Heart left ventricle (tissue), 16 donors: Measurements from ENCODE around the gene MYL9. TPM values are rescaled to one million over a fixed set of nuclear protein-coding genes. Genes with fewer than 3 reads are reported as not detected.
A peak's percentile ranks its signal among the peaks of the same experiment; 100 is the strongest.

ENCODE experiments used
- ATAC-seq, 4 donors: fragments of 200-7000 bp; cut with Tn5 transposase; one replicate each; pipeline ENCODE4 v1.9.1; 2020 to 2022; ENCODE audit warnings: moderate library complexity in 4 of 4, mild to moderate bottlenecking in 3 of 4, moderate number of reproducible peaks in 1 of 4
- DNase-seq, 5 donors: peaks; one replicate each; pipeline ENCODE4 v3.0.0-alpha.2; 2020
- H3K27ac ChIP-seq, 12 donors: fragments of 200-600 bp; sonication (generic) in 4 of 12; one replicate each; pipeline versions ENCODE4 v1.5.0 to v1.8.0; 2016 to 2022; ENCODE audit warnings: mild to moderate bottlenecking in 2 of 12
- H3K27me3 ChIP-seq, 9 donors: fragments of 200-600 bp; sonication (generic) in 2 of 9; one replicate each; pipeline versions ENCODE4 v1.5.1 to v1.8.0; 2016 to 2022; ENCODE audit warnings: mild to moderate bottlenecking in 3 of 9
- H3K36me3 ChIP-seq, 9 donors: fragments of 200-600 bp; sonication (generic) in 2 of 9; one replicate each; pipeline versions ENCODE4 v1.5.0 to v1.8.0; 2018 to 2022; ENCODE audit warnings: mild to moderate bottlenecking in 2 of 9
- H3K4me1 ChIP-seq, 12 donors: fragments of 200-600 bp; sonication (generic) in 4 of 12; one replicate each; pipeline versions ENCODE4 v1.5.0 to v1.8.0; 2016 to 2022; ENCODE audit warnings: mild to moderate bottlenecking in 3 of 12
- H3K4me3 ChIP-seq, 12 donors: fragments of 200-600 bp; sonication (generic) in 4 of 12; one replicate each; pipeline versions ENCODE4 v1.5.0 to v1.8.0; 2017 to 2022; ENCODE audit warnings: mild to moderate bottlenecking in 9 of 12, moderate library complexity in 4 of 12
- H3K9me3 ChIP-seq, 12 donors: fragments of 200-600 bp; sonication (generic) in 4 of 12; one replicate each; pipeline versions ENCODE4 v1.5.0 to v1.8.0; 2016 to 2022; ENCODE audit warnings: mild to moderate bottlenecking in 1 of 12
- POLR2A ChIP-seq, 2 donors: fragments of 450-650 bp; IDR thresholded peaks; one replicate each; pipeline ENCODE4 v1.6.1; 2017; ENCODE audit warnings: antibody characterized with exemption in 2 of 2, mild to moderate bottlenecking in 2 of 2, moderate library complexity in 2 of 2
- whole genome bisulfite sequencing, 4 donors: extraction: QIAGEN DNeasy Blood & Tissue Kit in 2 of 4; methylation state at CpG; one replicate each; pipeline versions ENCODE4 v1.1.5 to v1.1.7; 2013 to 2018; 5-methylcytosine and 5-hydroxymethylcytosine counted together
- intact Hi-C, 10 donors: fragments of 100-400 bp; cut with DNase I; formaldehyde crosslinking; loops; one replicate each; pipeline versions ENCODE4 v1.11.1 to v1.14.2; 2022
- polyA plus RNA-seq, 2 donors: library from polyadenylated mRNA; stranded (reverse); fragments of 200-250 nt; gene quantifications; one replicate each; pipeline ENCODE4 v1.2.3, GENCODE V29; 2013
- total RNA-seq, 9 donors: library from RNA; depleted of rRNA in 2 of 9; stranded (reverse); fragments of >200 nt in 2 of 9; fragmentation: NEBNext Ultra II Directional in 3 of 9; extraction: Animal tissue kit (Norgen Biotek cat#: 25700) in 3 of 9; gene quantifications; one replicate each; pipeline versions ENCODE4 v1.1.0 to v1.2.4, GENCODE V29; 2016 to 2023
- TF ChIP-seq, protein P1 (sequence below), 12 donors: fragments of 200-600 bp; sonication (generic) in 4 of 12; IDR thresholded peaks; one replicate each; pipeline versions ENCODE4 v1.5.0 to v1.8.0; 2018 to 2022; ENCODE audit warnings: antibody characterized with exemption in 12 of 12, mild to moderate bottlenecking in 5 of 12
- donor health status: ischemic (EF 13 %, LVEDD 7.1; RV severe dilation, severe dysfunction).
- donor health status: healthy with polysubstance abuse.
- donor health status: DM: no; HTN: yes; CAD: no.
- donor health status: DM: no; HTN: no; CAD: no.
- donor health status: ischemic (EF 25% LVEDD 6.9; RV normal size, moderate dysfunction).
- donor health status: ischemic (EF 25% LVEDD 5.7; RV mildly dilated, moderate dysfunction).
- donor health status: healthy.
- donor health status: DM: yes; HTN: yes; CAD: no.
- donor health status: ischemic (EF 35%, LVEDD 5.7; RV mildly dilated, moderate dysfunction).
- donor health status: nonischemic (EF 11% LVEDD 7.7; RV severe dilation, severe dysfunction).
- donor health status: DM: yes; HTN: yes; CAD: no.
- donor health status: PGD.
- donor health status: ischemic (EF 29% LVEDD 5.4; RV normal size, mild dysfunction).
- donor health status: nonischemic (EF 23%, LVEDD 6.1; RV moderate dilation, normal function).

MYL9 gene
- total and polyA plus RNA-seq, 11 donors, result 452 to 2,387 (median 1,748) TPM

DNA sequence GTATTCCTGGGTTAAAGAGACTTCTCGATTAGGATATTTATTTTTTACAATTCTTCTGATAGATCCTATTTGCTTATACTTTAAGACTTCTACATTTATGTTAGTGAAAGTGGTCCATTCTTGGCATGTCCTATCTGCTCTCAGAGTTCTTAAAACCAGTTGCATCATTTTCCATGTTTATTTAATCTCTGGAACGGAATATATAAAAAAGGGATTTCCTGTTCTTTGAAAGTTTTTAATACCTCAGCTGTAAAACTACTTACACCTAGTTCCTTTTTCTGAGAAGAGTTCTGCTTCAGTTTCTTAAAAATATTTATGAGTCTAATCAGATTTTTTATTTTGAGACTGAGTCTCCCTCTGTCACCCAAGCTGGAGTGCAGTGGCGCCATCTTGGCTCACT is 18.0 kb upstream of the MYL9 start:
- no peaks in the 10 kb centered on the region for H3K9me3 ChIP-seq
- DNase-seq (no peak), ATAC-seq (no peak)
- 68 to 78% (median 76%) methylated on average over 3 of the region's 3 CpGs for WGBS, 4 donors
- H3K36me3 ChIP-seq, result peaks cover 0 to 100% (median 77%) of the 10 kb centered on the region in 9 donors
- no peak overlapping the region for H3K4me3 ChIP-seq
- intact Hi-C loops, result no loop called here
- peak overlapping the region in 1 of 12 donors; percentile 11 for H3K27ac ChIP-seq
- peaks cover 0 to 19% (median 5%) of the 10 kb centered on the region in 12 donors for H3K4me1 ChIP-seq
- H3K27me3 ChIP-seq, result no peaks in the 10 kb centered on the region
- TF ChIP-seq, protein P1, sequence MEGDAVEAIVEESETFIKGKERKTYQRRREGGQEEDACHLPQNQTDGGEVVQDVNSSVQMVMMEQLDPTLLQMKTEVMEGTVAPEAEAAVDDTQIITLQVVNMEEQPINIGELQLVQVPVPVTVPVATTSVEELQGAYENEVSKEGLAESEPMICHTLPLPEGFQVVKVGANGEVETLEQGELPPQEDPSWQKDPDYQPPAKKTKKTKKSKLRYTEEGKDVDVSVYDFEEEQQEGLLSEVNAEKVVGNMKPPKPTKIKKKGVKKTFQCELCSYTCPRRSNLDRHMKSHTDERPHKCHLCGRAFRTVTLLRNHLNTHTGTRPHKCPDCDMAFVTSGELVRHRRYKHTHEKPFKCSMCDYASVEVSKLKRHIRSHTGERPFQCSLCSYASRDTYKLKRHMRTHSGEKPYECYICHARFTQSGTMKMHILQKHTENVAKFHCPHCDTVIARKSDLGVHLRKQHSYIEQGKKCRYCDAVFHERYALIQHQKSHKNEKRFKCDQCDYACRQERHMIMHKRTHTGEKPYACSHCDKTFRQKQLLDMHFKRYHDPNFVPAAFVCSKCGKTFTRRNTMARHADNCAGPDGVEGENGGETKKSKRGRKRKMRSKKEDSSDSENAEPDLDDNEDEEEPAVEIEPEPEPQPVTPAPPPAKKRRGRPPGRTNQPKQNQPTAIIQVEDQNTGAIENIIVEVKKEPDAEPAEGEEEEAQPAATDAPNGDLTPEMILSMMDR (IDR thresholded peaks at IDR 0.05), result no peak
- no peak for TF ChIP-seq POLR2A (IDR thresholded peaks at IDR 0.05)

DNA sequence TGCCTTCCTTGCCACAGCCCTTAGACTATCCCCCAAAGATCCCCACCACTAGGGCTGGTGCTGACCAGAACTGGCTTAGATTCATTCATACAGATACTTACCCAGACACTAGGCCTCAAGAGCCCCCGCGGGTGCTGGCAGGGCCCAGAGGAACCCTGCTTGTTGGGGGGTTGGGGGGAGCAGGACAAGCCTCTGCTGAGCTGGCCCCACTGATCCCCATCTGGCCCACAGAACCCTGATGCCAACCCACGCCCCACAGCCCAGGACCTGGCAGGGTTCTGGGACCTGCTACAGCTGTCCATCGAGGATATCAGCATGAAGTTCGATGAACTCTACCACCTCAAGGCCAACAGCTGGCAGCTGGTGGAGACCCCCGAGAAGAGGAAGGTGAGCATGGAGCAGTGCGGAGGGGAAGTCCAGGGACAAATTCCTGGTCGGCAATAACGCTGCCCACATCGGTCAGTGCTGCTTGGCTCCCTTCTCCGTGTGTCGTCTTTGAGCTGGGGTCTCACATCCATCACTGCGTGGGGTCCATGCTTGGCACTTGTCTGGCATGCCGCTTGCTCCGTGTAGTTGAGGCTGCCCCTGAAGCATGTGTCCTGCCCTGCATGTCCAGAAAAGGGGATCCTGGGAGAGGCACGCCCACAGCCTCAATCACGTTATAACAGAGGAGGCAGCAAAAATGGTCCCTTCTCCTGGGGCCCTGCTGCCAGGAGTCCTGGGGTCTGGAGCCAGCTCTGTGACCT is 15.5 kb upstream of the MYL9 start:
- TF ChIP-seq, protein P1 (IDR thresholded peaks at IDR 0.05), result no peak
- no peak for TF ChIP-seq POLR2A (IDR thresholded peaks at IDR 0.05)
- Histone ChIP-seq H3K27me3 (no peaks in the 10 kb centered on the region), H3K4me1 (peaks cover 0 to 19% (median 5%) of the 10 kb centered on the region in 12 donors), H3K4me3 (no peak overlapping the region), H3K9me3 (no peaks in the 10 kb centered on the region), H3K36me3 (peaks cover 0 to 83% (median 60%) of the 10 kb centered on the region in 9 donors), H3K27ac (peak overlapping the region in 1 of 12 donors; percentile 86)
- intact Hi-C loops, result no loop called here
- ATAC-seq (no peak), DNase-seq (no peak)
- 92 to 95% (median 93%) methylated on average over 14 to 17 of the region's 17 CpGs for WGBS, 4 donors

DNA sequence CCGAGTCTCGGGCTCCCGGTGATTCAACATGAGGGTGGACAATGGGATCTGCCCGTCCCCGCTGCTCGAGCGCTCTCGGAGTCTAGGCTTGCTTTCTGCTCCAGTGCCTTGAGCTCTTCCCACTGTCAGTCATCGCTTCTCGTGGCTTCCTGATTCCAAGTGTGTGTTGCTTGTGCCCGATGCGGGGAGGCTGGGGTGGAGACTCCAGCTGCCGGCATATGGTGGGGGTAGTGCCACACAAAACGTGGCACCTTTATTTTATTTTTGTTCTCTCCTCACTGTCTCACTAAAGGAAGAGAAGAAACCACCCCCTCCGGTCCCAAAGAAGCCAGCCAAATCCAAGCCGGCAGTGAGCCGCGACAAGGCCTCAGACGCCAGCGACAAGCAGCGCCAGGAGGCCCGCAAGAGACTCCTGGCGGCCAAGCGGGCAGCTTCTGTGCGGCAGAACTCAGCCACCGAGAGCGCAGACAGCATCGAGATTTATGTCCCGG is 14.8 kb upstream of the MYL9 start:
- no peak for TF ChIP-seq POLR2A (IDR thresholded peaks at IDR 0.05)
- TF ChIP-seq, protein P1 (IDR thresholded peaks at IDR 0.05), result no peak
- Histone ChIP-seq H3K27ac (peak overlapping the region in 1 of 12 donors; percentile 86), H3K36me3 (peaks cover 0 to 76% (median 59%) of the 10 kb centered on the region in 9 donors), H3K27me3 (no peaks in the 10 kb centered on the region), H3K9me3 (no peaks in the 10 kb centered on the region), H3K4me3 (no peak overlapping the region), H3K4me1 (peaks cover 0 to 17% (median 5%) of the 10 kb centered on the region in 12 donors)
- no peak for ATAC-seq
- WGBS, 4 donors, result 91 to 96% (median 94%) methylated on average over 28 to 29 of the region's 29 CpGs
- intact Hi-C loops, result no loop called here
- no peak for DNase-seq

DNA sequence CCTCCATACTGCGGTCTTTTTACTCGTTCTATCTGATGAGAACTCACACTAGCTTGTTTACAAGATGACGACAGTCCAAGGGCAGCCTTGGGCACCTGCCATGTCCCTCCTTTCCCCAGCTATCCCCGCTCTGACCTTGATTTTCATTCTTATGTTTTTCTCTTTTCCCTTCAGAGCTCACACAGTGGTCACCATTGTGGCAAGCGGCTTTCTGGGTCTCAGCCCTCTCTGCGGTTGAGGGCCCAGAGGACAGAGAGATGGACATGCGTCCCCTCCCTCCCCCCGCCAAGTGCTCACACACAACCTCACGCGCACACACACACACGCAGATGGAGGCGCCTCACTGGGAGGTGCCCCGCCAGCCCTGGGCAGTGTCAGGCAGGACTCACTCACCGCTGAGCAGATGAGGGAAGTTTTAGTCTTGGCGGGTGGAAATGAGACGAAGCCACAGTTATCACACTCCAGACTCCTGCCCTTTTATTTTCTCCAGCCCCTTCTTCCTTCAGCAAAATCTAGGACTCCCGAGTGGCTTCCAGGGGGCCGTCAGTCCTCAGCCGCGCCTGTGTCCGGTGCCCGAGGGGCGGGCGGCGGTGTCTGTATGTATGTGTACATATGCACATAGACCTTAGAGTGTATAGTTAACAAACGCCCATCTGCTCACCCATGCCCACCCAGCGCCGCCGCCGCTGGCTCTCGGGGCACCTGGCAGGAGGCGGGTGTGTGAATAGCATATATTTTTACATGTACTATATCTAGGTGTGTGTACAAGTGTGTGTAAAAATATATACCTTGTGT is 13.8 kb upstream of the MYL9 start:
- H3K27ac ChIP-seq, result peak overlapping the region in 1 of 12 donors; percentile 86
- H3K4me1 ChIP-seq, result peaks cover 0 to 11% (median 5%) of the 10 kb centered on the region in 12 donors
- no peak overlapping the region for H3K4me3 ChIP-seq
- no peaks in the 10 kb centered on the region for H3K27me3 ChIP-seq
- H3K36me3 ChIP-seq, result peaks cover 0 to 66% (median 50%) of the 10 kb centered on the region in 9 donors
- peak in 1 of 4 donors; percentile 19 for ATAC-seq
- 81 to 88% (median 85%) methylated on average over 32 of the region's 32 CpGs for WGBS, 4 donors
- intact Hi-C loops, result no loop called here
- no peak for DNase-seq
- no peaks in the 10 kb centered on the region for H3K9me3 ChIP-seq
- TF ChIP-seq POLR2A (IDR thresholded peaks at IDR 0.05), result no peak
- TF ChIP-seq, protein P1 (IDR thresholded peaks at IDR 0.05), result no peak
